ENCODE data around the gene TCF20.

TCF20 gene

GRCh38 chr22:42272431-42272999 is 2.1 kb upstream of the TCF20 start:
- no peak for DNase-seq (ENCODE audit: low spot score)
- no peak for TF ChIP-seq CTCF (IDR thresholded peaks at IDR 0.05; ENCODE audit: extremely low read depth, insufficient read depth, missing control alignments)
- in situ Hi-C loops (cut with MboI; ENCODE audit: low pct_unique_long_range_greater_than_20kb, low sequenced_read_pairs, unreplicated experiment): no loop called here

DNA sequence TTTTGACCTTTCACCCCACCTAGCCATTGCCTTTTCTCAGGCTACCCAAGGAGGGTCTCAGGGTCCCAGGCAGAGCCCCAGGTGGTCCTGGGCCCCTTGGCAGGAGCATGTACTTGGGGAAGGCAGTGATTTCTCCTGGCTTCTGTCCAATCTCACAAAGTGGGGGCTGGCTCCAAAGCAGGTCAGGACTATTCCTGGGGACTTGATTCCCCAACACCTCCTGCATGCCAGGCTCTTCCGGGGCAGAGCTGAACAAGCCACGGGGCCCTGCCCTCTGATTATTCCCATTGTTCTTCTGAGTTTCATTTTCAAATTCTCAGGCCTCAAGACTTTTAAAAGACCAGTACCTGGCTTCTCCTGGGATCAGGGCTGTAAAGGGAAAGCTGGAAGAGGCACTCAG is 1.5 kb upstream of the TCF20 start:
- no peak for TF ChIP-seq CTCF (IDR thresholded peaks at IDR 0.05; ENCODE audit: extremely low read depth, insufficient read depth, missing control alignments)
- in situ Hi-C loops (cut with MboI; ENCODE audit: low pct_unique_long_range_greater_than_20kb, low sequenced_read_pairs, unreplicated experiment): no loop called here
- DNase-seq (ENCODE audit: low spot score): no peak

DNA sequence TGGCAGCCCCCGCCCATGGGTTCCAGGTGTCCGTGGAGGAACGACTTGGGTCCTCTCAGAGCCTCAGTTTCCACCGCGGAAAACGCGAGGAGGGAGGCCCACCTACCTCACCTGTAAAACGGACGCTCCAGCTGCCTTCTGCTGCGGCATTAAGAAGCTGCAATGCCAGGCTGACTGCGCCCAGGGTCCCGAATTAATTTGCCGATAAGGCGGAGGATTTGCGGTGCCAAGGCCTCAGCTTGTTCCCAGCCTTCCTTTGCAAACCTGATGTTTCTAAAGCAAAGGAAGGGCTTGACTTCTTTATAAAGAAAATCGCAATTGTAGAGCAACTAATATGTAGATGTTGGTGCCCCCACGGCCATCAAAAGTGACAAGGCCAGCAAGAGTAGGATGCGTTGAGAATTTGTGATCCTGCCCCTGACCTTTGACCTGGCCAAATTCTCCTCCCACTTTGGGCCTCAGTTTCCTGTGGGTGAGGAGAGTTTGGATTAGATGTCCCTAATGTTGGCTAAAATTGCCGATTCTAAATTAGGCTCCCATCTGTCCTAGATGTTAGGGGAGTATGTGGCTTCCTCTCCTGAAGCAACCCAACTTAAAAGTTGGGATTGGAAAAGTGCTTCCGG is 849 bp upstream of the TCF20 start:
- no peak for DNase-seq (ENCODE audit: low spot score)
- no peak for TF ChIP-seq CTCF (IDR thresholded peaks at IDR 0.05; ENCODE audit: extremely low read depth, insufficient read depth, missing control alignments)

GRCh38 chr22:42270176-42270509 is 310 bp downstream of the TCF20 start:
- no peak for DNase-seq (ENCODE audit: low spot score)
- in situ Hi-C loops (cut with MboI; ENCODE audit: low pct_unique_long_range_greater_than_20kb, low sequenced_read_pairs, unreplicated experiment): no loop called here
- no peak for TF ChIP-seq CTCF (IDR thresholded peaks at IDR 0.05; ENCODE audit: extremely low read depth, insufficient read depth, missing control alignments)

More for the DNA sequence above, 849 bp upstream of the TCF20 start:
- in situ Hi-C loops (cut with MboI; ENCODE audit: low pct_unique_long_range_greater_than_20kb, low sequenced_read_pairs, unreplicated experiment): no loop called here

GRCh38 chr22:42269432-42270175 is 849 bp downstream of the TCF20 start:
- peak; percentile 88 for DNase-seq (ENCODE audit: low spot score)
- peak; percentile 35 for TF ChIP-seq CTCF (IDR thresholded peaks at IDR 0.05; ENCODE audit: extremely low read depth, insufficient read depth, missing control alignments)
- in situ Hi-C loops (cut with MboI; ENCODE audit: low pct_unique_long_range_greater_than_20kb, low sequenced_read_pairs, unreplicated experiment): no loop called here

- in situ Hi-C loops (cut with MboI; ENCODE audit: low pct_unique_long_range_greater_than_20kb, low sequenced_read_pairs, unreplicated experiment): no loop called here
- DNase-seq (ENCODE audit: low spot score): no peak
- TF ChIP-seq CTCF (IDR thresholded peaks at IDR 0.05; ENCODE audit: extremely low read depth, insufficient read depth, missing control alignments): no peak
Measured at GRCh38 chr22:42268852-42269410, 1.5 kb downstream of the TCF20 start.

Measured in GM13977 (cell line).